SU-DHL-6 (cell line): Measurements from ENCODE around the gene ZFR2.

Experiments
- H2AFZ ChIP-seq: fragments of 200-600 bp; sonication (generic); 2 replicates; pipeline ENCODE4 v1.6.1; 2014; ENCODE audit warnings: low read depth, mild to moderate bottlenecking, moderate library complexity, mixed read lengths, antibody characterized with exemption, low read length; ENCODE audit not compliant: severe bottlenecking
- H3F3A ChIP-seq: fragments of 200-600 bp; shearing (Covaris generic); 2 replicates; pipeline ENCODE4 v1.6.0; 2016; ENCODE audit warnings: antibody characterized with exemption, mild to moderate bottlenecking; ENCODE audit not compliant: insufficient read depth
- H3K27ac ChIP-seq: fragments of 200-600 bp; sonication (generic); 2 replicates; pipeline ENCODE4 v1.5.1; 2016; ENCODE audit warnings: low read depth, mild to moderate bottlenecking, low read length, moderate library complexity, mixed read lengths
- H3K27me3 ChIP-seq: fragments of 200-600 bp; sonication (generic), shearing (Covaris generic); 2 replicates; pipeline ENCODE4 v1.6.0; 2014; ENCODE audit warnings: mild to moderate bottlenecking, low read length
- H3K36me3 ChIP-seq: fragments of 200-600 bp; sonication (generic); 2 replicates; pipeline ENCODE4 v1.6.1; 2014; ENCODE audit warnings: mild to moderate bottlenecking, low read length, mixed read lengths
- H3K4me2 ChIP-seq: fragments of 300-600, 200-600 bp; shearing (Covaris generic), sonication (generic); 2 replicates; pipeline ENCODE4 v1.6.0; 2014; ENCODE audit warnings: low read length, low read depth, mild to moderate bottlenecking; ENCODE audit not compliant: poor library complexity, severe bottlenecking
- H3K4me3 ChIP-seq: fragments of 200-600 bp; sonication (generic); 2 replicates; pipeline ENCODE4 v1.5.1; 2014; ENCODE audit warnings: antibody characterized with exemption, low read length, mild to moderate bottlenecking, mixed read lengths; ENCODE audit not compliant: insufficient read depth, poor library complexity, severe bottlenecking
- H3K79me2 ChIP-seq: fragments of 200-600 bp; sonication (generic); 2 replicates; pipeline ENCODE4 v1.6.1; 2014; ENCODE audit warnings: mild to moderate bottlenecking, low read length, moderate library complexity; ENCODE audit not compliant: insufficient read depth
- H3K9ac ChIP-seq: fragments of 200-600 bp; sonication (generic); 2 replicates; pipeline ENCODE4 v1.7.0; 2014; ENCODE audit warnings: mild to moderate bottlenecking, low read length
- H3K9me2 ChIP-seq: fragments of 200-600 bp; sonication (generic); replicated peaks from 2 replicates; pipeline ENCODE4 v1.6.1; 2014; ENCODE audit warnings: low read length; ENCODE audit not compliant: insufficient read depth
- H3K9me3 ChIP-seq: fragments of 200-600 bp; sonication (generic); 2 replicates; pipeline ENCODE4 v1.6.1; 2014; ENCODE audit warnings: low read length, mixed read lengths; ENCODE audit not compliant: insufficient read depth
- H4K20me1 ChIP-seq: fragments of 200-600 bp; sonication (generic); 2 replicates; pipeline ENCODE4 v1.6.1; 2014; ENCODE audit warnings: low read depth, mild to moderate bottlenecking, antibody characterized with exemption, low read length, moderate library complexity, mixed read lengths
- CTCF ChIP-seq: fragments of 200-600 bp; sonication (generic); IDR thresholded peaks from one replicate; pipeline ENCODE4 v1.5.1; 2017; ENCODE audit warnings: antibody characterized with exemption, mild to moderate bottlenecking, low read length, moderate library complexity; ENCODE audit not compliant: insufficient read depth, poor library complexity, severe bottlenecking
- EZH2phosphoT487 ChIP-seq: fragments of 200-600 bp; sonication (generic), shearing (Covaris generic); conservative IDR thresholded peaks from 2 replicates; pipeline ENCODE4 v1.6.1; 2018; ENCODE audit warnings: mild to moderate bottlenecking, antibody characterized with exemption, low read length, moderate library complexity, mixed read lengths

Gene ZFR2

GRCh38 chr19:3769494-3769893, 99.3 kb downstream of the ZFR2 start:
- no peaks in the 10 kb centered on the region for H3K79me2 ChIP-seq
- TF ChIP-seq CTCF (no peak), EZH2phosphoT487 (no peak)
- H4K20me1 ChIP-seq = no peaks in the 10 kb centered on the region
- H3K4me3 ChIP-seq = no peak overlapping the region
- H3K36me3 ChIP-seq = no peaks in the 10 kb centered on the region
- no peak overlapping the region for H3K27ac ChIP-seq
- no peak overlapping the region for H3K9ac ChIP-seq
- no peaks in the 10 kb centered on the region for H3K9me2 ChIP-seq
- no peaks in the 10 kb centered on the region for H3F3A ChIP-seq
- no peak overlapping the region for H2AFZ ChIP-seq
- H3K9me3 ChIP-seq = no peaks in the 10 kb centered on the region
- no peak overlapping the region for H3K4me2 ChIP-seq
- no peaks in the 10 kb centered on the region for H3K27me3 ChIP-seq

DNA sequence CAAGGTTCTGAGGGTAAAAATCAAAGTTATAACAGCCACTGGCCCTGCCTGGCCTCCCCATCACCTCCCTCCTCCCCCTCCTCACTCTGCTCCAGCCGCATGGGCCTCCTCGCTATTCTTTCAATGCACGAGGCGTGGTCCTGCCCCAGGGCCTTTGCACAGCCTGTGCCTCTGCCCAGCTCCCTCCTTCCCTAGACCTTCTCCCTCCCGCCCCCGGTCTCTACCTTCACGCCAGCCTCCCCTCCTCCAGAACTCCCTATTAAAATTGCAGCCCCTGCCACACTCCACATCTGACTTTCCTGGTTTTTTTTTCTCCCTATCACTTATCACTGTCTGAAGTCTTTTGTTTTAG, 100.1 kb downstream of the ZFR2 start:
- no peaks in the 10 kb centered on the region for H3K27me3 ChIP-seq
- no peaks in the 10 kb centered on the region for H4K20me1 ChIP-seq
- no peaks in the 10 kb centered on the region for H3K9me3 ChIP-seq
- no peaks in the 10 kb centered on the region for H3F3A ChIP-seq
- H3K79me2 ChIP-seq = no peaks in the 10 kb centered on the region
- H2AFZ ChIP-seq = no peak overlapping the region
- no peaks in the 10 kb centered on the region for H3K36me3 ChIP-seq
- no peak overlapping the region for H3K4me3 ChIP-seq
- H3K9ac ChIP-seq = no peak overlapping the region
- no peak for TF ChIP-seq EZH2phosphoT487
- no peak for TF ChIP-seq CTCF
- no peak overlapping the region for H3K4me2 ChIP-seq
- H3K27ac ChIP-seq = no peak overlapping the region
- H3K9me2 ChIP-seq = no peaks in the 10 kb centered on the region

DNA sequence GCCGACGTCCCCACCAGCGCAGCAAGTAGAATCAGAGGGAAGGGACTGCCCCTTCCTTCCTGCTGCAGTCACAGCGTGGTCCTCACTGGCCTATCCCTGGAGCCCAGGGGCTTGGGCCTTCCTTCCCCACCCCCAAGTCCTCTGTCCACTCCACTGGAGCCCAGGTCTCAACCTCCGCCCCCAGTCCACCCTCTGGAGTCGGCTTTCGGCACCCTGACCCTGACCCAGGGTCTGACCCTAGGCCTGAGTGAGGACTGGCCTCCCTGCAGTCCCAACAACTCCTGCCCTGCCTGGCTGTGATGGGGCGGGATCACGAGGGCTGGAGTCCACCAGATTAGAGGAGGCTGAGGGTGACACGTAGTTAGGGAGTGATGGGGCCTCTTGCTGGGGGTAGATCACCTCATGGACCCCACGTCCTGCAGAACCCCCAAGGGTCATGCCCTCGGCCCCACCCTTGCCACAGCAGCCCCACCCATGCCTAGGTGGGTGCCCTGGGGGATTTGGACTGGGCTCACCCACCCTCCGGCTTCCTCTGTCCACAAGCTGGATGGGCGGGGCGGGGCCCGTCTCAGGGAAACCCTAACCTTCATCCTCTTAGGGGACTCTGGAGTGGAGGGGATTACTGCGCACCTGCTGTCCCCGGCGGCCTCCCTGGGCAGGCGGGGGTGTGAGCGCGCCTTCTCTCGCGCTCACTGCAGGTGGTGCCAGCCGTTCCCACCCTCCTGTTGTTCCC, 100.7 kb downstream of the ZFR2 start:
- no peaks in the 10 kb centered on the region for H3K9me2 ChIP-seq
- peaks cover 3% of the 10 kb centered on the region; the same call in 1 of the 2 replicates for H3K79me2 ChIP-seq
- no peak overlapping the region for H3K4me3 ChIP-seq
- no peaks in the 10 kb centered on the region for H3K27me3 ChIP-seq
- no peak overlapping the region for H2AFZ ChIP-seq
- no peaks in the 10 kb centered on the region for H3K36me3 ChIP-seq
- H3F3A ChIP-seq = no peaks in the 10 kb centered on the region
- TF ChIP-seq CTCF (no peak), EZH2phosphoT487 (no peak)
- no peaks in the 10 kb centered on the region for H4K20me1 ChIP-seq
- H3K4me2 ChIP-seq = no peak overlapping the region
- no peak overlapping the region for H3K27ac ChIP-seq
- no peak overlapping the region for H3K9ac ChIP-seq
- no peaks in the 10 kb centered on the region for H3K9me3 ChIP-seq
